K562 (cell line): Measurements from ENCODE around the gene OR1I1.

Source experiments
- EP300 ChIP-seq: IDR thresholded peaks from 2 replicates; pipeline ENCODE4 v1.6.1; 2012; ENCODE audit warnings: low read length, improper control_type of control experiment
- EZH2 ChIP-seq: IDR thresholded peaks from 2 replicates; pipeline ENCODE4 v1.6.1; 2012; ENCODE audit warnings: low read depth, mild to moderate bottlenecking, inconsistent platforms, low read length, borderline replicate concordance
- MTF1 ChIP-seq: fragments of 250-450 bp; sonication (Bioruptor Pico); IDR thresholded peaks from 2 replicates; pipeline ENCODE4 v1.9.0; 2021; ENCODE audit warnings: moderate library complexity, mild to moderate bottlenecking, inconsistent platforms, borderline replicate concordance
- RAD51 ChIP-seq: fragments of 450-650 bp; IDR thresholded peaks from 2 replicates; pipeline ENCODE4 v1.7.1; 2016; ENCODE audit warnings: low read depth, mild to moderate bottlenecking, borderline replicate concordance
- SIN3A ChIP-seq, 2 experiments: fragments of 150-350 bp in 1 of 2; IDR thresholded peaks; 2 replicates each; pipeline ENCODE4 v1.6.1; 2011 to 2016; ENCODE audit warnings: borderline replicate concordance in 2 of 2, low read depth in 2 of 2, low read length in 2 of 2, mild to moderate bottlenecking in 2 of 2, moderate library complexity in 2 of 2; ENCODE audit not compliant: control insufficient read depth in 1 of 2
- ZKSCAN1 ChIP-seq: fragments of 150-350 bp; IDR thresholded peaks from 2 replicates; pipeline ENCODE4 v1.6.1; 2016; ENCODE audit warnings: low read depth, low read length
- ZNF165 ChIP-seq: fragments of 250-450 bp; sonication (Bioruptor Pico); IDR thresholded peaks from 2 replicates; pipeline ENCODE4 v1.4.0; 2020; ENCODE audit warnings: borderline replicate concordance
- TF ChIP-seq, protein P1 (sequence below): sonication (generic); formaldehyde crosslinking; IDR thresholded peaks from 2 replicates; pipeline ENCODE4 v1.8.1; 2023; ENCODE audit warnings: mild to moderate bottlenecking, missing genetic modification reagents
- TF ChIP-seq, protein P2 (sequence below), 3 experiments: IDR thresholded peaks in 2 of 3; conservative IDR thresholded peaks in 1 of 3; 2 replicates each; pipeline ENCODE4 v1.5.1; 2011 to 2012; ENCODE audit warnings: low read length in 3 of 3, mild to moderate bottlenecking in 3 of 3, control low read depth in 2 of 3, improper control_type of control experiment in 1 of 3, inconsistent platforms in 1 of 3, low read depth in 1 of 3, mixed read lengths in 1 of 3, moderate library complexity in 1 of 3; ENCODE audit not compliant: insufficient read depth in 2 of 3
- TF ChIP-seq, protein P3 (sequence below): fragments of 450-650 bp; IDR thresholded peaks from 2 replicates; pipeline ENCODE4 v1.6.1; 2018; ENCODE audit not compliant: partially characterized antibody
- TF ChIP-seq, protein P4 (sequence below): fragments of 450-650 bp; formaldehyde crosslinking; IDR thresholded peaks from 2 replicates; pipeline ENCODE4 v1.4.0; 2020; ENCODE audit warnings: mild to moderate bottlenecking, mixed read lengths
- TF ChIP-seq, protein P5 (sequence below): fragments of 250-450 bp; sonication (Bioruptor Pico); IDR thresholded peaks from 2 replicates; pipeline ENCODE4 v1.8.0; 2021; ENCODE audit warnings: moderate library complexity, mild to moderate bottlenecking, inconsistent platforms

DNA sequence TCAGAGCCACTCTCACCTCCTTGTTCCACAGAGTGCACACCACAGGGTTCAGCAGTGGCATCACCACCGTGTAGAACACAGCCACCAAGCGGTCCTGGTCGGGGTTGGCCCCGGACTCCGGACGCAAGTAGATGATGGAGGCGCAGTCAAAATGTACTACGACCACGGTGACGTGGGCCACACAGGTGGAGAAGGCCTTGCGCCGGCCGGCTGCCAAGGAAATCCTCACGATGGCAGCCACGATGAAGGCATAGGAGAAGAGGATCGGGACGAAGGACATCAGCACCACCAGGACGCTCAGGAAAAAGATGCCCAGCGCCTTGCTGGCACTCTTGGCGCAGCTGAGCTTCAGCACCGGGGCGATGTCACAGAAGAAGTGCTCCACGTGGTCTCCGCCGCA is 59.1 kb downstream of the OR1I1 start:
- TF ChIP-seq RAD51 (no peak), EZH2 (no peak), ZKSCAN1 (no peak), MTF1 (CRISPR knock-in tag) (no peak), EP300 (no peak), ZNF165 (no peak), SIN3A (IDR thresholded peaks at IDR 0.05; ENCODE audit: borderline replicate concordance in 2 of 2, control insufficient read depth in 1 of 2, low read depth in 2 of 2, low read length in 2 of 2) (no peak)
- TF ChIP-seq, protein P1, sequence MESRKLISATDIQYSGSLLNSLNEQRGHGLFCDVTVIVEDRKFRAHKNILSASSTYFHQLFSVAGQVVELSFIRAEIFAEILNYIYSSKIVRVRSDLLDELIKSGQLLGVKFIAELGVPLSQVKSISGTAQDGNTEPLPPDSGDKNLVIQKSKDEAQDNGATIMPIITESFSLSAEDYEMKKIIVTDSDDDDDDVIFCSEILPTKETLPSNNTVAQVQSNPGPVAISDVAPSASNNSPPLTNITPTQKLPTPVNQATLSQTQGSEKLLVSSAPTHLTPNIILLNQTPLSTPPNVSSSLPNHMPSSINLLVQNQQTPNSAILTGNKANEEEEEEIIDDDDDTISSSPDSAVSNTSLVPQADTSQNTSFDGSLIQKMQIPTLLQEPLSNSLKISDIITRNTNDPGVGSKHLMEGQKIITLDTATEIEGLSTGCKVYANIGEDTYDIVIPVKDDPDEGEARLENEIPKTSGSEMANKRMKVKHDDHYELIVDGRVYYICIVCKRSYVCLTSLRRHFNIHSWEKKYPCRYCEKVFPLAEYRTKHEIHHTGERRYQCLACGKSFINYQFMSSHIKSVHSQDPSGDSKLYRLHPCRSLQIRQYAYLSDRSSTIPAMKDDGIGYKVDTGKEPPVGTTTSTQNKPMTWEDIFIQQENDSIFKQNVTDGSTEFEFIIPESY (CRISPR knock-in tag) = no peak
- TF ChIP-seq, protein P2, sequence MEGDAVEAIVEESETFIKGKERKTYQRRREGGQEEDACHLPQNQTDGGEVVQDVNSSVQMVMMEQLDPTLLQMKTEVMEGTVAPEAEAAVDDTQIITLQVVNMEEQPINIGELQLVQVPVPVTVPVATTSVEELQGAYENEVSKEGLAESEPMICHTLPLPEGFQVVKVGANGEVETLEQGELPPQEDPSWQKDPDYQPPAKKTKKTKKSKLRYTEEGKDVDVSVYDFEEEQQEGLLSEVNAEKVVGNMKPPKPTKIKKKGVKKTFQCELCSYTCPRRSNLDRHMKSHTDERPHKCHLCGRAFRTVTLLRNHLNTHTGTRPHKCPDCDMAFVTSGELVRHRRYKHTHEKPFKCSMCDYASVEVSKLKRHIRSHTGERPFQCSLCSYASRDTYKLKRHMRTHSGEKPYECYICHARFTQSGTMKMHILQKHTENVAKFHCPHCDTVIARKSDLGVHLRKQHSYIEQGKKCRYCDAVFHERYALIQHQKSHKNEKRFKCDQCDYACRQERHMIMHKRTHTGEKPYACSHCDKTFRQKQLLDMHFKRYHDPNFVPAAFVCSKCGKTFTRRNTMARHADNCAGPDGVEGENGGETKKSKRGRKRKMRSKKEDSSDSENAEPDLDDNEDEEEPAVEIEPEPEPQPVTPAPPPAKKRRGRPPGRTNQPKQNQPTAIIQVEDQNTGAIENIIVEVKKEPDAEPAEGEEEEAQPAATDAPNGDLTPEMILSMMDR (IDR thresholded peaks at IDR 0.05 in 2 of 3, conservative IDR thresholded peaks at IDR 0.05 in 1 of 3; ENCODE audit: insufficient read depth in 2 of 3, low read depth in 1 of 3, low read length in 3 of 3) = no peak
- TF ChIP-seq, protein P3, sequence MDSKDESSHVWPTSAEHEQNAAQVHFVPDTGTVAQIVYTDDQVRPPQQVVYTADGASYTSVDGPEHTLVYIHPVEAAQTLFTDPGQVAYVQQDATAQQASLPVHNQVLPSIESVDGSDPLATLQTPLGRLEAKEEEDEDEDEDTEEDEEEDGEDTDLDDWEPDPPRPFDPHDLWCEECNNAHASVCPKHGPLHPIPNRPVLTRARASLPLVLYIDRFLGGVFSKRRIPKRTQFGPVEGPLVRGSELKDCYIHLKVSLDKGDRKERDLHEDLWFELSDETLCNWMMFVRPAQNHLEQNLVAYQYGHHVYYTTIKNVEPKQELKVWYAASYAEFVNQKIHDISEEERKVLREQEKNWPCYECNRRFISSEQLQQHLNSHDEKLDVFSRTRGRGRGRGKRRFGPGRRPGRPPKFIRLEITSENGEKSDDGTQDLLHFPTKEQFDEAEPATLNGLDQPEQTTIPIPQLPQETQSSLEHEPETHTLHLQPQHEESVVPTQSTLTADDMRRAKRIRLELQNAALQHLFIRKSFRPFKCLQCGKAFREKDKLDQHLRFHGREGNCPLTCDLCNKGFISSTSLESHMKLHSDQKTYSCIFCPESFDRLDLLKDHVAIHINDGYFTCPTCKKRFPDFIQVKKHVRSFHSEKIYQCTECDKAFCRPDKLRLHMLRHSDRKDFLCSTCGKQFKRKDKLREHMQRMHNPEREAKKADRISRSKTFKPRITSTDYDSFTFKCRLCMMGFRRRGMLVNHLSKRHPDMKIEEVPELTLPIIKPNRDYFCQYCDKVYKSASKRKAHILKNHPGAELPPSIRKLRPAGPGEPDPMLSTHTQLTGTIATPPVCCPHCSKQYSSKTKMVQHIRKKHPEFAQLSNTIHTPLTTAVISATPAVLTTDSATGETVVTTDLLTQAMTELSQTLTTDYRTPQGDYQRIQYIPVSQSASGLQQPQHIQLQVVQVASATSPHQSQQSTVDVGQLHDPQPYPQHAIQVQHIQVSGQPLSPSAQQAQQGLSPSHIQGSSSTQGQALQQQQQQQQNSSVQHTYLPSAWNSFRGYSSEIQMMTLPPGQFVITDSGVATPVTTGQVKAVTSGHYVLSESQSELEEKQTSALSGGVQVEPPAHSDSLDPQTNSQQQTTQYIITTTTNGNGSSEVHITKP = no peak
- TF ChIP-seq, protein P4, sequence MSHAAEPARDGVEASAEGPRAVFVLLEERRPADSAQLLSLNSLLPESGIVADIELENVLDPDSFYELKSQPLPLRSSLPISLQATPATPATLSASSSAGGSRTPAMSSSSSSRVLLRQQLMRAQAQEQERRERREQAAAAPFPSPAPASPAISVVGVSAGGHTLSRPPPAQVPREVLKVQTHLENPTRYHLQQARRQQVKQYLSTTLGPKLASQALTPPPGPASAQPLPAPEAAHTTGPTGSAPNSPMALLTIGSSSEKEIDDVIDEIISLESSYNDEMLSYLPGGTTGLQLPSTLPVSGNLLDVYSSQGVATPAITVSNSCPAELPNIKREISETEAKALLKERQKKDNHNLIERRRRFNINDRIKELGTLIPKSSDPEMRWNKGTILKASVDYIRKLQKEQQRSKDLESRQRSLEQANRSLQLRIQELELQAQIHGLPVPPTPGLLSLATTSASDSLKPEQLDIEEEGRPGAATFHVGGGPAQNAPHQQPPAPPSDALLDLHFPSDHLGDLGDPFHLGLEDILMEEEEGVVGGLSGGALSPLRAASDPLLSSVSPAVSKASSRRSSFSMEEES = no peak
- TF ChIP-seq, protein P5, sequence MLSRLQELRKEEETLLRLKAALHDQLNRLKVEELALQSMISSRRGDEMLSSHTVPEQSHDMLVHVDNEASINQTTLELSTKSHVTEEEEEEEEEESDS (CRISPR knock-in tag) = no peak
